Epithelial cell of esophagus (primary cell): ENCODE results near the gene BNC1.

Experiments
- DNase-seq: peaks from one replicate; pipeline ENCODE4 v3.0.0; 2010; ENCODE audit warnings: low read depth
- H3K4me3 ChIP-seq: 2 replicates; pipeline ENCODE4 v1.5.1; 2011; ENCODE audit warnings: mild to moderate bottlenecking, low read length, control low read depth
- TF ChIP-seq, protein P1 (sequence below): IDR thresholded peaks from 2 replicates; pipeline ENCODE4 v1.5.1; 2011; ENCODE audit warnings: low read depth, mild to moderate bottlenecking, low read length, control low read depth, inconsistent platforms; ENCODE audit not compliant: insufficient read depth; ENCODE audit errors: missing control alignments

The BNC1 gene

DNA sequence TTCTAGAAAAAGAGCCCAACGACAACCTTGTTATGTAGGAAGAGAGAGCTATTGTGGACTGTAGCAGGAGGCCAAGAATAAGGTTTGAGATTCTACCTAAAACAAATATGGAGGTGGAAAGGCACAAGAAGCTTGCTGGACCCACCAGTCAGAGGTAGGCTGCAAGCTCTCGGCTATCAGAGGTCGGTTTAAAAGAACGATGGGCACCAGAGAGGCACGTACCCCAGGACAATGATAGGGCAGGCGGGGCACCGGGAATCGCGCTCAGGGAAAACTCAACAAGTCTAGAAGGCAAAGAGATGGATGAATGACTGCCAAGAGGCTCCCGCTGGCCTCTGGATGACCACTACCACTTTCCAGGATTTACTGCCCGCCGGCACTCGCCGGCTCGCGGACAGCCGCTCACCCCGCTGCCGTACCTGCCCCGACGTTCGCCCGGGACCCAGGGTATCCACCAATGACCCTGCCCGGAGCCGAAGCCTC, 77.9 kb downstream of the BNC1 start:
- DNase-seq, result no peak
- H3K4me3 ChIP-seq, result peak overlapping the region; percentile 69

More for the DNA sequence above, 77.9 kb downstream of the BNC1 start:
- TF ChIP-seq, protein P1, sequence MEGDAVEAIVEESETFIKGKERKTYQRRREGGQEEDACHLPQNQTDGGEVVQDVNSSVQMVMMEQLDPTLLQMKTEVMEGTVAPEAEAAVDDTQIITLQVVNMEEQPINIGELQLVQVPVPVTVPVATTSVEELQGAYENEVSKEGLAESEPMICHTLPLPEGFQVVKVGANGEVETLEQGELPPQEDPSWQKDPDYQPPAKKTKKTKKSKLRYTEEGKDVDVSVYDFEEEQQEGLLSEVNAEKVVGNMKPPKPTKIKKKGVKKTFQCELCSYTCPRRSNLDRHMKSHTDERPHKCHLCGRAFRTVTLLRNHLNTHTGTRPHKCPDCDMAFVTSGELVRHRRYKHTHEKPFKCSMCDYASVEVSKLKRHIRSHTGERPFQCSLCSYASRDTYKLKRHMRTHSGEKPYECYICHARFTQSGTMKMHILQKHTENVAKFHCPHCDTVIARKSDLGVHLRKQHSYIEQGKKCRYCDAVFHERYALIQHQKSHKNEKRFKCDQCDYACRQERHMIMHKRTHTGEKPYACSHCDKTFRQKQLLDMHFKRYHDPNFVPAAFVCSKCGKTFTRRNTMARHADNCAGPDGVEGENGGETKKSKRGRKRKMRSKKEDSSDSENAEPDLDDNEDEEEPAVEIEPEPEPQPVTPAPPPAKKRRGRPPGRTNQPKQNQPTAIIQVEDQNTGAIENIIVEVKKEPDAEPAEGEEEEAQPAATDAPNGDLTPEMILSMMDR, result no peak
